Glutamatergic neuron (in vitro differentiated cells): Measurements from ENCODE around the gene ELFN2. TPM values are rescaled to one million over a fixed set of nuclear protein-coding genes. Genes with fewer than 3 reads are reported as not detected.

ENCODE experiments used
- DNase-seq: peaks from one replicate; pipeline ENCODE4 v3.0.0; 2022
- H3K27ac Mint-ChIP-seq: one replicate; pipeline ENCODE4 v1.8.0; 2020; ENCODE audit warnings: mild to moderate bottlenecking, mixed read lengths, inconsistent platforms; ENCODE audit not compliant: unreplicated experiment
- H3K27me3 Mint-ChIP-seq: one replicate; pipeline ENCODE4 v1.8.0; 2020; ENCODE audit warnings: mild to moderate bottlenecking, moderate library complexity, mixed read lengths, inconsistent platforms; ENCODE audit not compliant: unreplicated experiment
- H3K36me3 Mint-ChIP-seq: one replicate; pipeline ENCODE4 v1.8.0; 2020; ENCODE audit warnings: mild to moderate bottlenecking, mixed read lengths, inconsistent platforms; ENCODE audit not compliant: unreplicated experiment
- H3K4me1 Mint-ChIP-seq: one replicate; pipeline ENCODE4 v1.8.0; 2020; ENCODE audit warnings: mild to moderate bottlenecking, low read depth, mixed read lengths, inconsistent platforms; ENCODE audit not compliant: unreplicated experiment
- H3K4me3 Mint-ChIP-seq: one replicate; pipeline ENCODE4 v1.8.0; 2020; ENCODE audit warnings: mild to moderate bottlenecking, mixed read lengths, inconsistent platforms; ENCODE audit not compliant: unreplicated experiment
- H3K9me3 Mint-ChIP-seq: one replicate; pipeline ENCODE4 v1.8.0; 2020; ENCODE audit warnings: mild to moderate bottlenecking, moderate library complexity, mixed read lengths, inconsistent platforms; ENCODE audit not compliant: unreplicated experiment
- total RNA-seq: library from RNA; stranded (reverse); fragmentation: NEBNext Ultra II Directional; extraction: Animal tissue kit (Norgen Biotek cat#: 25700); gene quantifications from one replicate; pipeline ENCODE4 v1.2.1, GENCODE V29; 2021; ENCODE audit not compliant: unreplicated experiment
- TF ChIP-seq, protein P1 (sequence below): fragments of 200-600 bp; sonication (generic); IDR thresholded peaks from one replicate; pipeline ENCODE4 v1.5.0; 2021; ENCODE audit not compliant: partially characterized antibody, unreplicated experiment

ELFN2 gene
- total RNA-seq, 1 donor from 2014 or later: 7.3 TPM

DNA sequence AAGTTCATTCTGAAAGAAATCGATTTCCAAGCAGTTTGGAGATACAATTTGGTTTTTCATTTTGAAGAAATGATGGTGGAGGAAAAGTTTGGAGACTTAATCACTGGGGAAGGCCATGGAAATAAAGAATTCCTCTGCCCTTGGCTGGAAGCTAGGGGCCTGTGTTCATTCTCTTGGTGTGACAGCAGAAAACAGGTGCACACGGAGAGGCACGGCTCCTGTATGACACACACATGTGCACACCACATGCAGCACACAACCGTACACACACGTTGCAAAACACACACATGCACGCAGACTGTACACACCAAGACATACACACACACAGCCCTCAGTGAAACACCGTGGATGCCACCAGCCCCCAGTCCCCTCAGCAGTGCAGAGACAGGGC, 80.8 kb downstream of the ELFN2 start:
- Mint-ChIP-seq H3K4me1 (peaks cover 6% of the 10 kb centered on the region), H3K36me3 (no peaks in the 10 kb centered on the region), H3K9me3 (no peaks in the 10 kb centered on the region), H3K27me3 (peaks cover 11% of the 10 kb centered on the region), H3K27ac (no peak overlapping the region), H3K4me3 (no peak overlapping the region)
- TF ChIP-seq, protein P1, sequence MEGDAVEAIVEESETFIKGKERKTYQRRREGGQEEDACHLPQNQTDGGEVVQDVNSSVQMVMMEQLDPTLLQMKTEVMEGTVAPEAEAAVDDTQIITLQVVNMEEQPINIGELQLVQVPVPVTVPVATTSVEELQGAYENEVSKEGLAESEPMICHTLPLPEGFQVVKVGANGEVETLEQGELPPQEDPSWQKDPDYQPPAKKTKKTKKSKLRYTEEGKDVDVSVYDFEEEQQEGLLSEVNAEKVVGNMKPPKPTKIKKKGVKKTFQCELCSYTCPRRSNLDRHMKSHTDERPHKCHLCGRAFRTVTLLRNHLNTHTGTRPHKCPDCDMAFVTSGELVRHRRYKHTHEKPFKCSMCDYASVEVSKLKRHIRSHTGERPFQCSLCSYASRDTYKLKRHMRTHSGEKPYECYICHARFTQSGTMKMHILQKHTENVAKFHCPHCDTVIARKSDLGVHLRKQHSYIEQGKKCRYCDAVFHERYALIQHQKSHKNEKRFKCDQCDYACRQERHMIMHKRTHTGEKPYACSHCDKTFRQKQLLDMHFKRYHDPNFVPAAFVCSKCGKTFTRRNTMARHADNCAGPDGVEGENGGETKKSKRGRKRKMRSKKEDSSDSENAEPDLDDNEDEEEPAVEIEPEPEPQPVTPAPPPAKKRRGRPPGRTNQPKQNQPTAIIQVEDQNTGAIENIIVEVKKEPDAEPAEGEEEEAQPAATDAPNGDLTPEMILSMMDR: no peak
- no peak for DNase-seq

GRCh38 chr22:37345863-37346504, 81.3 kb downstream of the ELFN2 start:
- peaks cover 10% of the 10 kb centered on the region for H3K4me1 Mint-ChIP-seq
- no peaks in the 10 kb centered on the region for H3K9me3 Mint-ChIP-seq
- no peak overlapping the region for H3K4me3 Mint-ChIP-seq
- peaks cover 11% of the 10 kb centered on the region for H3K27me3 Mint-ChIP-seq
- TF ChIP-seq, protein P1: no peak
- no peak for DNase-seq
- no peaks in the 10 kb centered on the region for H3K36me3 Mint-ChIP-seq
- peak overlapping the region; percentile 13 for H3K27ac Mint-ChIP-seq

- peak overlapping the region; percentile 17 for H3K27ac Mint-ChIP-seq
- H3K4me3 Mint-ChIP-seq: no peak overlapping the region
Observed at GRCh38 chr22:37344735-37345449, 82.4 kb downstream of the ELFN2 start.

DNA sequence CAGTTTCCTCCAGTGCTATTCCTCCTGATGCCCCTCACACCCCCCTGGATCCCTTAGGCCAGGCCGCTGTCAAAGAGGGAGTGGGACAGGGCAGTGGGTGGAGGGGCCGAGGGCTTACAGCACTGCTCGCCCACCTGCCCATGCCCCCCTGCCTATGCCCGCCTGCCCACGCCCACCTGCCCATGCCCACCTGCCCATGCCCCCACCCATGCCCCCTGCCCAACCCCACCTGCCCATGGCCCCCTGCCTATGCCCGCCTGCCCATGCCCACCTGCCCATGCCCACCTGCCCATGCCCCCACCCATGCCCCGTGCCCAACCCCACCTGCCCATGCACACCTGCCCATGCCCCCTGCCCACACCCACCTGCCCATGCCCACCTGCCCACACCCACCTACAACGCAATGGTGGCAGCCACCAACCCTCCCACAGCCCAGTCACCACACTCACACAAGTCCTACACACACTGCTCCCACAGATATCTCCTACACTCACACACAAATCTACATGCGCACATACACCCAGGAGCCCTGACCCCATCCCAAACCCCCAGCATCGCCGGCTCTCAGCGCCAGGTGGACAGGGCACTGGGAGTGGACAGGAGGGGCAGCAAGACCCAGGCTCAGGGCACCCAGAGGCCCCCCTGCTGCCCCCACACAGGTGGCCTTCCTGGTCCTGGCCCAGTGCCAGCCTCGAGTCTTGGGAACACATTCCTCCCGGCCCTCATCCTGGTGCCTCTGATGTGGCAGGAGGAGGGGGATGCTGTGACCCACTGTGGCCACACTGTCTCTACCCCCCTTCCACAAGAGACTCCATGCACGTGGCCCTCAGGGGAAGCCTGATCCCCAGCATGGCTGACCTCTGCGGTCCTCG, 83.2 kb downstream of the ELFN2 start:
- Mint-ChIP-seq H3K4me3 (no peak overlapping the region), H3K27ac (no peak overlapping the region), H3K9me3 (no peaks in the 10 kb centered on the region), H3K4me1 (peaks cover 19% of the 10 kb centered on the region), H3K36me3 (no peaks in the 10 kb centered on the region), H3K27me3 (peaks cover 9% of the 10 kb centered on the region)
- DNase-seq: no peak
- TF ChIP-seq, protein P1: no peak

More at GRCh38 chr22:37344735-37345449, 82.4 kb downstream of the ELFN2 start:
- Mint-ChIP-seq H3K27me3 (peaks cover 11% of the 10 kb centered on the region), H3K4me1 (peaks cover 17% of the 10 kb centered on the region), H3K36me3 (no peaks in the 10 kb centered on the region), H3K9me3 (no peaks in the 10 kb centered on the region)
- DNase-seq: no peak
- TF ChIP-seq, protein P1: no peak
